ENCODE results near the gene PLCXD1. TPM values are rescaled to one million over a fixed set of nuclear protein-coding genes. Genes with fewer than 3 reads are reported as not detected.

The PLCXD1 gene
- total RNA-seq, 1 donor, result 3.3 TPM

DNA sequence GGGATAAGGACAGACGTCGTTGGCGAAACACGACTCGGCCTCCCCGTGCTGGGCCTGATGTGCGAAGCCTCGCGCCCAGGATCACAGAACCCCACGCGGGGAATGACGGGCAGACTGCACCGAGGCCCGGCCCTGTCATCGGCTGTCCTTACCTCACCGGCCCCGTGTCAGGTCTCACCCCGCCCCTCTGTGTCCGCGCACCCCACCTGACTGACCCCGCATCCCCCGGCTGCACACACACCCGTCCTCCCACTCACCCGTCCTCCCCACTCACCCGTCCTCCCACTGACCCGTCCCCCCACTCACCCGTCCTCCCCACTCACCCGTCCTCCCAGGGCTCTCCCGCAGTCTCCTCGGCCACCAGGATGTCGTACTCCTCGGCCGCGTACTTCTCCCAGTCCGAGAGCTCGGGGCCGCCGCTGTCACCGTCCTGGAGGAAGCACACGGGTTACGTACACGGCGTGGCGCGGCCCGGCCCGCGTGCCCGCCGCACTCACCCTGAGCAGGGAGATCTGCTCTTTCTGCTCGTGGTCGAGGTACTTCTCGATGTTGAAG, 57.2 kb downstream of the PLCXD1 start:
- Histone ChIP-seq H3K79me2 (ENCODE audit: insufficient read depth, low read length) (no peaks in the 10 kb centered on the region), H4K20me1 (ENCODE audit: insufficient read depth, low read length) (no peaks in the 10 kb centered on the region), H3K4me2 (ENCODE audit: insufficient read depth, low read length) (no peak overlapping the region), H3K9me3 (ENCODE audit: low read depth, low read length) (no peaks in the 10 kb centered on the region), H3K4me3 (ENCODE audit: insufficient read depth, low read length) (no peak overlapping the region), H3K4me1 (ENCODE audit: insufficient read depth, low read length) (no peaks in the 10 kb centered on the region), H3K27me3 (ENCODE audit: insufficient read depth, low read length) (no peaks in the 10 kb centered on the region), H3K27ac (ENCODE audit: low read depth, low read length) (no peak overlapping the region), H3K36me3 (ENCODE audit: insufficient read depth, low read length) (no peaks in the 10 kb centered on the region), H2AFZ (ENCODE audit: low read length) (no peak overlapping the region)
- no peak for DNase-seq (ENCODE audit: insufficient read length, low spot score, missing footprints)
- TF ChIP-seq, protein P1, sequence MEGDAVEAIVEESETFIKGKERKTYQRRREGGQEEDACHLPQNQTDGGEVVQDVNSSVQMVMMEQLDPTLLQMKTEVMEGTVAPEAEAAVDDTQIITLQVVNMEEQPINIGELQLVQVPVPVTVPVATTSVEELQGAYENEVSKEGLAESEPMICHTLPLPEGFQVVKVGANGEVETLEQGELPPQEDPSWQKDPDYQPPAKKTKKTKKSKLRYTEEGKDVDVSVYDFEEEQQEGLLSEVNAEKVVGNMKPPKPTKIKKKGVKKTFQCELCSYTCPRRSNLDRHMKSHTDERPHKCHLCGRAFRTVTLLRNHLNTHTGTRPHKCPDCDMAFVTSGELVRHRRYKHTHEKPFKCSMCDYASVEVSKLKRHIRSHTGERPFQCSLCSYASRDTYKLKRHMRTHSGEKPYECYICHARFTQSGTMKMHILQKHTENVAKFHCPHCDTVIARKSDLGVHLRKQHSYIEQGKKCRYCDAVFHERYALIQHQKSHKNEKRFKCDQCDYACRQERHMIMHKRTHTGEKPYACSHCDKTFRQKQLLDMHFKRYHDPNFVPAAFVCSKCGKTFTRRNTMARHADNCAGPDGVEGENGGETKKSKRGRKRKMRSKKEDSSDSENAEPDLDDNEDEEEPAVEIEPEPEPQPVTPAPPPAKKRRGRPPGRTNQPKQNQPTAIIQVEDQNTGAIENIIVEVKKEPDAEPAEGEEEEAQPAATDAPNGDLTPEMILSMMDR (IDR thresholded peaks at IDR 0.05; ENCODE audit: extremely low read depth, low read depth, low read length), result no peak

DNA sequence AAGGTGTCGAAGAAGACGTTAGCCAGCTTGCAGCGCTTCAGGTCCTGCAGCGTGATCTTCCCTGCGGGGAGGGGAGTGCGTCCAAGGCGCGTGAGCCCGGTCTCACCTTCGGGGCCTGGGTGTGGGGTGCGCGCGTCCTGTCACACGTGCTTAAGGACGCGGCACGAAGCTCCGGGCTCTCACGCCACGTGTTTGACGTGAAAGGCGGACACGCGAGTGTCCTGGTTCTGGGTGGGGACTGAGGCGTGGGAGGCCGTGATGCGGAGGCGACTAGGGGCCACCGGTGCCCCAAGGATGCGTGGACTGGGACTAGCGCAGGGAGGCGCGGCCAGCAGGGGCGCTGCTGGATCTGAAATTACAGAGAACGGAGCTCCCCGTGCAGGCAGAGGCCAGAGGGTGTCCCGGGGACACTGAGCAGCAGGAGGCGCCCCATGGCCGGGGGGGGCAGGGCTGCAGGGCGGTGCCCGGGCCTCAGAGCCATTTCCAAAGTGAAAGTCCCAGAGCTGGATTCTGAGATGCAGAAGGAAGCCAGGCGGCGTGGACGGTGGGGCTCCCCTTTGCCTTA, 57.7 kb downstream of the PLCXD1 start:
- no peaks in the 10 kb centered on the region for H3K4me1 ChIP-seq (ENCODE audit: insufficient read depth, low read length)
- DNase-seq (ENCODE audit: insufficient read length, low spot score, missing footprints), result no peak
- TF ChIP-seq, protein P1 (IDR thresholded peaks at IDR 0.05; ENCODE audit: extremely low read depth, low read depth, low read length), result no peak
- H3K36me3 ChIP-seq (ENCODE audit: insufficient read depth, low read length), result no peaks in the 10 kb centered on the region
- H3K79me2 ChIP-seq (ENCODE audit: insufficient read depth, low read length), result no peaks in the 10 kb centered on the region
- no peaks in the 10 kb centered on the region for H4K20me1 ChIP-seq (ENCODE audit: insufficient read depth, low read length)
- no peak overlapping the region for H3K27ac ChIP-seq (ENCODE audit: low read depth, low read length)
- no peak overlapping the region for H3K4me2 ChIP-seq (ENCODE audit: insufficient read depth, low read length)
- no peak overlapping the region for H2AFZ ChIP-seq (ENCODE audit: low read length)
- H3K4me3 ChIP-seq (ENCODE audit: insufficient read depth, low read length), result no peak overlapping the region
- H3K9me3 ChIP-seq (ENCODE audit: low read depth, low read length), result no peaks in the 10 kb centered on the region
- no peaks in the 10 kb centered on the region for H3K27me3 ChIP-seq (ENCODE audit: insufficient read depth, low read length)

- H3K79me2 ChIP-seq (ENCODE audit: insufficient read depth, low read length), result no peaks in the 10 kb centered on the region
- no peaks in the 10 kb centered on the region for H4K20me1 ChIP-seq (ENCODE audit: insufficient read depth, low read length)
- H3K4me2 ChIP-seq (ENCODE audit: insufficient read depth, low read length), result no peak overlapping the region
- TF ChIP-seq, protein P1 (IDR thresholded peaks at IDR 0.05; ENCODE audit: extremely low read depth, low read depth, low read length), result no peak
- no peak overlapping the region for H3K4me3 ChIP-seq (ENCODE audit: insufficient read depth, low read length)
- no peaks in the 10 kb centered on the region for H3K4me1 ChIP-seq (ENCODE audit: insufficient read depth, low read length)
- H3K9me3 ChIP-seq (ENCODE audit: low read depth, low read length), result no peaks in the 10 kb centered on the region
- no peaks in the 10 kb centered on the region for H3K27me3 ChIP-seq (ENCODE audit: insufficient read depth, low read length)
- DNase-seq (ENCODE audit: insufficient read length, low spot score, missing footprints), result no peak
- no peak overlapping the region for H2AFZ ChIP-seq (ENCODE audit: low read length)
- H3K36me3 ChIP-seq (ENCODE audit: insufficient read depth, low read length), result no peaks in the 10 kb centered on the region
- H3K27ac ChIP-seq (ENCODE audit: low read depth, low read length), result no peak overlapping the region
Measured at GRCh38 chrX:340121-340520, 58.9 kb downstream of the PLCXD1 start.

GRCh38 chrX:340641-341423, 59.7 kb downstream of the PLCXD1 start:
- DNase-seq (ENCODE audit: insufficient read length, low spot score, missing footprints), result no peak
- Histone ChIP-seq H3K79me2 (ENCODE audit: insufficient read depth, low read length) (no peaks in the 10 kb centered on the region), H2AFZ (ENCODE audit: low read length) (no peak overlapping the region)

More at GRCh38 chrX:340641-341423, 59.7 kb downstream of the PLCXD1 start:
- Histone ChIP-seq H3K36me3 (ENCODE audit: insufficient read depth, low read length) (no peaks in the 10 kb centered on the region), H3K27me3 (ENCODE audit: insufficient read depth, low read length) (no peaks in the 10 kb centered on the region), H3K27ac (ENCODE audit: low read depth, low read length) (no peak overlapping the region), H3K4me1 (ENCODE audit: insufficient read depth, low read length) (no peaks in the 10 kb centered on the region), H4K20me1 (ENCODE audit: insufficient read depth, low read length) (no peaks in the 10 kb centered on the region), H3K9me3 (ENCODE audit: low read depth, low read length) (no peaks in the 10 kb centered on the region), H3K4me3 (ENCODE audit: insufficient read depth, low read length) (no peak overlapping the region), H3K4me2 (ENCODE audit: insufficient read depth, low read length) (no peak overlapping the region)
- TF ChIP-seq, protein P1 (IDR thresholded peaks at IDR 0.05; ENCODE audit: extremely low read depth, low read depth, low read length), result no peak
